GM04503 (cell line): ENCODE data around the gene KIF1A.

ENCODE experiments used
- DNase-seq: peaks from one replicate; pipeline ENCODE4 v3.0.0-alpha.2; 2012; ENCODE audit warnings: low read depth

Gene KIF1A

DNA sequence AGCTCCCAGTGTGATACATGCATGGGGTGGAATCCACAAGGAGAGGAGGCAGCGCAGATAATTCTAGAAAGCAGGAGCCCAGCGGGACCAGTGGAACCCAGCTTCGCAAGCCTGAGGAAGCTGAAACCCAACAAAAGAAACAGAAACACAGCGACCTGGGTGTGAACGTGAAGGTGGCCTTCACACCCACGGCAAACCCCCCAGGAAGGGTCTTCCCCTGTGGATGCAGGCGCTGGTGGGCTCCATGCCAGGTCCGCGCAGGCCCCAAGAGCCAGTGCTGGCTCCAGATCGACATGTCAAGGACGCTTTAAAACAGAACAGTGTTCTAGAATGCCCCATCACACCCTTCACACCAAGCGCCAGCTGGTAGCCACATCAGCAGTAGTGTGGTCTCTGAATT is 22.1 kb downstream of the KIF1A start:
- no peak for DNase-seq

DNA sequence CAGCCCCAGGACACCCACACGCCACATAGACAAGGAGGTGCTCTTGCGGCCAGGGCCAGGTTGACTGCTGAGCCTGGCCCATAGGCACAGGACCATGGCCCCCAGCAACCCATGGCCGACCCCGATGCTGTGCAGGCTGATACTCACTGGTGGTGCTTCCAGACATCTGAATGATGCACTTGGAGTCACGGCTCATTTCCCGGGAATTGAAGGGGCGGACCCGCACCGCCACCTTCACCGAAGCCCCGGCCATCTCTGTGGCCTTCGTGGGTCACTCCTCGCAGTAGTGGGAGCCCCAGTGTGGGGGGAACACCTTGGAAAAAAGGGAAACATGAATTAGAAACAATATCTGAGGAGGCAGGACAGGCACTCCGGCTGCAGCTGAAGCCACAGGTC is 22.5 kb downstream of the KIF1A start:
- DNase-seq = no peak

DNA sequence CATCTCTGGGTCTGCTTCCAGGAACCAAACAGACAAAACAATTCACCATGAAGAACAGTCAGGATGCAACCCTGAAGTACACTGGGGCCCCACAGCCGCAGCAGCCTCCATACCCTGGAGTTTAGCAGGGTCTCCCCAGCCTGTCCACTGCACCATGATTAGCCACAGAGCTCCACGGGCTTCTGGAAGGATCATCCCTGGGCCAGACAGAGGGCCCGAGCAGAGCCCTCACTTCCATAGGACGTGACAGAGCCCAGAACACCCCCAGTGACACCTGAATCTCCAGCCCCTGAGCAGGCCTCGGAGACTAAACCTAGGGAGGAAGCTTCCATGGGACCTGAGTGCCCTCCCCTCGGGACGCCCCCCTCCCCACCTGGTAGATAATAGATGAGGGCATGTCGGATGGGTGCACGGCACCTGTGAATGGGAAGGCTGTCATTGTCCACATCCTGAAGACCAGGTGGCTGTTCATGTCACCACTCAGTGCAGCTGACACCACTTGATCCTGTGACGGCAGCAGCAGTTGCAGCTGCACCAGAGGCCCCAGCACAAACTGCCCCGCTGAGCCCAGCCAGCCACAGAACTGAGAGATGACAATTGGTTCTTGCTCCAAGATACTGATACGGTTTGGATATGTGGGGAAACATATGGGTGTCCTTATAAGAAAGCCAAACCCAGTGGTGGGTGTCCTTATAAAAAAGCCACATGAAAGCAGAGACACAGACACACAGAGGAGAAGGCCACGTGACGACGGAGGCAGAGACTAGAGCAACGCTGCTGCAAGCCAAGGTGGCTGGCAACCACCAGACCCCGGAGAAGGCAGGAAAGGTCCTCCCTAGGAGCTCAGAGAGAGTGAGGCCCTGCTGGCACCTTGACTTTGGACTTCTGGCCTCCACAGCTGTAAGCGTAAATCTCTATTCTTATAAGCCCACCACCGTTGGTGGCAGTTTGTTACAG is 23.2 kb downstream of the KIF1A start:
- DNase-seq = no peak

DNA sequence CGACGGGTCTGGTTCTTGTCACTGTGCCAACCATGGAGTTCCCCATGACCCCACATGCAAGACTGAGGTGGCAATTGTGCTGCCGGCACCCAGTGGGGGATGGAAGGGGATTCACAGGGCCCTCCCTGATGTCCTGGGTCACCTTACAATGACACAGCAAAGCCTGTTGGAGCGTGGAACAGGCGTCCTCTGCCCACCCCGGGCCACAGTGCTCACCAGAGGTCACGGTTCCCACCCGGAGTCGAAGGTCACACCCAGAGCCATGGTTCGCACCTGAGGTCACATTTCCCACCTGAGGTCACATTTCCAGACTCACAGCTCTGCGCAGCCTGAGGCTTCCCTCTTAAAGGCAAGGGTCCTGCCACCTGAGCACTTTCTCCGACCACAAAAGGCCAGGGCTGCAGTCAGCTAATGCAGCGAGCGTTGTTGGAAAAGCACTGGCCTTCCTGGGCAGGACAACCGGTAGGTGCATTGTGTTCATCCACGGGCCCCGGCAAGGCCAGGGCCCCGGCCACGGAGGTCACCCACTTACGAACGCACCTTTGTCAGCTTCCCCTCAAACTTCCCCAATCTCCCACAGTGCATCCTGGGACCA is 24.0 kb downstream of the KIF1A start:
- no peak for DNase-seq

DNA sequence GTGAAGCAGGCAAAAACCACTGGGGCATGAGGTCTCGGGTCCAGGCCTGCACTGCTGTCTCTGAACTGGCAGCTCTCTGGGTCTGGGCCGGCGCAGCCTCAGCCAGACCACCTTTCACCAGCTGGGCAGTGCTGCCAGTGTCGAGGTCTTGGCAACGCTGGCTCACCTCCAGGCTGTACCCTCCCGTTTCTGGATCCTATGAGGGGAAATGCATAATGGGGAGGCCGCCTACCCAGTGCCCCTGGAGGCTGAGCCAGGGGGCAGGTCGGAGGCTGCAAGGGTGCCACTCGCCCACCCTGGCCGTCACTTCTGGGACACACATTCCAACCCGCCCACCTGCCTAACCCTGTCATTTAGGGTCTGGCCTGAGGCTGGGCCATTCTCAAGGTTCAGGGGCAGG is 24.6 kb downstream of the KIF1A start:
- no peak for DNase-seq

DNA sequence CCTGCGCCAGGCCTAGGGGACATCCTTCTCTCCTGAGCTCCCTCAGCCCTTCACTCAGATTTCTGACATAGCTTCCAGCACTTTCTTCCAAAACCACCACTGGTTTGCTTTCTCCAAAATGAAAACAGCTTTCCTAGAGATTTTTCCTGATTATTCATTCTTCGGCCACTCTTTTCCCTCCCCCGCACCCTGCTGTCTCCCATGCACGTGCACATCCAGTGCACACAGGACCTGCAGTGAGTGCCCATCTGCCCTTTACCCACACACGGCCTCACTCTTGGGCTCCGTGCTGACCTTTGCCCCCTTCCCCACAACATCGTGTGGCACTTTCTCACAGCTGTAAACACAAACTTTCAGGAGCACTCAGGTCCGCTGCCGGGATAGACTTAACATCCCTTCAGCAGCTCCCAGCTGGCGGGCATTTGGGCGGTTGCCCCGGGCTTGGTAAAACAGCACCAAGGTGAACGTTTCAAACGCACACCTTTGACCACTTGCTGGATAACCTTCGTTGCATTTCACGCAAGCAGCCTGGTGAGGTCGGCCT is 25.8 kb downstream of the KIF1A start:
- DNase-seq = no peak

DNA sequence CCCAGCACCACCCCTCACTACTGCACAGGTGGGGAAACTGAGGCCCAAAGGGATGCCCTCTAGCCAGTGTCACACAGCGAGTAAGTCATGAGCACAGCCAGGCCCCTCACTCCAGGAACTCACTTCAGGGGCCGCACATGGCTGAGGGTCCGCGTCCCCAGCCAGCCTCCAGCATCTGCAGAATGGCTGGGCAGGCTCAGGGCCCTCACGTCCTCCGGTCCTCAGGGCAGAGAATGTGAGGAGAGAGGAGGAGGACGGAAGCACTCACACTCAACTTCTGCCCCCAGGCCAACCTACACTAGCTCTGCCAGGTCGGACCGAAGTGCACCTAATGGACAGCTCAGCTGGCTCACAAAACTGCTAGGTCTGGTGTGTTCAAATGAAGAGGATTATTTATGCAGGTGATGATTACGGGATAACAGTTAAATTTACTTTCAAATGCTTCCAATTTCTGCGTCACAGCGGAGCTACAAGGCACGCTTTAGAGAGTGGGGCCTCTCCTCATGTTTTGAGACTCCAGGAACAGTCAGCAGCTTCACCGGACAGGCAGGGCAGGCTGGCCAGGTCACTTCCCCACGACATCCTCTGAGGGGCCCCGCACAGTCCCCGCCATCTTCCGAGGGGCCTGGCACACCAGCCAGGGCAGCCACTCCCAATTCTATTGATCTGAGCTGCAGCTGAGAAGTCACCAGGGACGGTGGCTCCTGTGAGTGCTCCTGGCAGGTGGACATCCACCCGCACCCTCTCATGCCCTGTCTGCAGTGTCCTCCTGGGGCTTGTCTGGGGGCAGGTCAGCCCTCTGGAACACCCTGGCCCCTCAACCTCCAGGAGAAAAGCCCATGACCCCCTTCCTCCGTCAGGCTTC is 26.5 kb downstream of the KIF1A start:
- no peak for DNase-seq

DNA sequence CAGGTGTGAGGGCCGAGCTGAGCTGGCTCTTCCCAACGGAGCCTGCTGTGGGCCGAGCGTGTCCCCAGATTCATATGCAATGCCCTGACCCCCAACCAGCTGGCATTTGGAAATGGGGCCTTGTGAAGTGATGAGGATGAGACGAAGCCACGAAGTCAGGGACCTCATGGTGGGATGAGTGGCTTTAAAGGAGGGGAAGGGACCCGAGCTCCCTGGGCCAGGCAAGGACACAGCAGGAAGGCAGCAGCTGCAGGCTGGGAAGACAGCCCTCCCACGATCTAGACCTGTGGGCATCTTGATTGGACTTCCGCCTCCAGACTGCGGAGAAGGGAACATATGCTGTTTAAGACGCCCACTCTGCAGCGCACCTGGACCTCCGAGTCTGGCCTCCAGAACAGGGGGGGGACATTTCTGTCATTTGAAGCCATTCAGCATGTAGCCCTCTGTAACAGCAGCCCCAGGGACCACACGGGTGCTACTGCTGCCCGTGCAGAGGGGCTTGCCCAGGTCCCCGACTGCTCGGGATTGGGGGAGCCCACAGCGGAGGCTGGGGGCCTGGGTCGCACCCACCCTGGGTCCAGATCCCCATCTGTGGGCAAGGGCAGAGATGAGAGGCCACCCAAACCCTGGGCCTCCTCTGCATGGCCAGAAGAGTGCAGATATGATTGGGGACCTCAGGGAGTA is 27.2 kb downstream of the KIF1A start:
- no peak for DNase-seq

DNA sequence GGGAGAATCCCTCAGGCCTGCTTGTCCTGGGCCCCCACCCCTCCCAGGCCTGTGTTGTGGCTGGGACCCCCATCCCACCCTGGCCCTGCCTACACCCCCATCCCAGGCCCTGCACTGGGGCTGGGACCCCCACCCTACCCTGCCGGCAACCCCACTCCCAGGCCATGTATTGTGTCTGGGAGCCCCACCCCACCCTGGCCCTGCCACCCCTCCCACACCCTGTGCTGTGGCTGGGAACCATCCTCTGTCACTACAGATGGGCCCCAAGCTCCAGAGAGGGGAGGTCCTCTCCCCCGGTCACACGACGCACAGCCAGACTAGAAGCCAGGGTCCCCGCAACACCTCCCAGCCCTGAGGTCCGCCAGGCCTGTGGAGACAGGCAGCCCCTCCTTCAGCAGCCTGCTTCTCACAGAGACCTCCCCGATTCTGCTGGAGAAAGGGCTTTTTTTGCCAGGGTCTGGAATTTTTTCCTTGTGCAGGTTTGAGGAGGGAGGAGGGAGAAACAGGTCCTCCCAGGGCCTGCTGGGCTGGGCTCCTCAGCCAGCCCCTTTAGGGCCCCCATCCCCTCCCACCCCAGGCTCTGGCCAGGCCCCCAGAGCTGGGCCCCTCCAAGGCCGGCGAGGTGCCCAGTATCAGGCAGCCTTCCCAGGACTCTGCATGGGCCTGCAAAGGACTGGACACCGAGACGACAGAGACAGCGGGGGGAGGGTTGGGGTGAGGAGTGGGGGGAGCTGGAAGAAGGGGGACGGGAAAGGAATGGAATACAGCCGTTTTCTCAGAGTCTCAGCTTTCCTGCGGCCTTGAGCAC is 28.0 kb downstream of the KIF1A start:
- no peak for DNase-seq

DNA sequence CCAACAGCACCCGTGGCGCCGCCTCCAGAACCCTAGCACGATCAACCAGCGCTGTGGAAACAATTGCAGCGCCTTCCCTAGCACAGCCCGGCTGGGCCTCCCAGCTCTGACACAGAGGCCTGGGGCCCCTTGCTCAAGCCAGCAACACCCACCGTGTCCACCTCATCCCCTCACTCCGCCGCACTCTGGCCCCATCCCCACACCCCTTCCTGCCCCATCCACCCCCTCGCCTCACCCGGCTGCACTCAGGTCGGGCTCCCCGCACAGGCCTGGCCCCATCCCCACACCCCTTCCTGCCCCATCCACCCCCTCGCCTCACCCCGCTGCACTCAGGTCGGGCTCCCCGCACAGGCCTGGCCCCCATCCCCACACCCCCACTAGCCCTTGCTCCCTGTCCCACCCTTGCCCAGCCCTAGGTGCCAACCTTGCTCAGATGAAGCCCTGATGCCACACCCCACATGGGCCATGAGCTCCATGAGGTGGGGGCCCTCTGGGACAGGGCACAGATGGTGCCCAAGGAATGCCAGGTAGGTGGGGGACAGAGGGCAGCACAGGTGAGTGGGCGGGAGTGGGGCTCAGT is 28.7 kb downstream of the KIF1A start:
- DNase-seq = no peak

DNA sequence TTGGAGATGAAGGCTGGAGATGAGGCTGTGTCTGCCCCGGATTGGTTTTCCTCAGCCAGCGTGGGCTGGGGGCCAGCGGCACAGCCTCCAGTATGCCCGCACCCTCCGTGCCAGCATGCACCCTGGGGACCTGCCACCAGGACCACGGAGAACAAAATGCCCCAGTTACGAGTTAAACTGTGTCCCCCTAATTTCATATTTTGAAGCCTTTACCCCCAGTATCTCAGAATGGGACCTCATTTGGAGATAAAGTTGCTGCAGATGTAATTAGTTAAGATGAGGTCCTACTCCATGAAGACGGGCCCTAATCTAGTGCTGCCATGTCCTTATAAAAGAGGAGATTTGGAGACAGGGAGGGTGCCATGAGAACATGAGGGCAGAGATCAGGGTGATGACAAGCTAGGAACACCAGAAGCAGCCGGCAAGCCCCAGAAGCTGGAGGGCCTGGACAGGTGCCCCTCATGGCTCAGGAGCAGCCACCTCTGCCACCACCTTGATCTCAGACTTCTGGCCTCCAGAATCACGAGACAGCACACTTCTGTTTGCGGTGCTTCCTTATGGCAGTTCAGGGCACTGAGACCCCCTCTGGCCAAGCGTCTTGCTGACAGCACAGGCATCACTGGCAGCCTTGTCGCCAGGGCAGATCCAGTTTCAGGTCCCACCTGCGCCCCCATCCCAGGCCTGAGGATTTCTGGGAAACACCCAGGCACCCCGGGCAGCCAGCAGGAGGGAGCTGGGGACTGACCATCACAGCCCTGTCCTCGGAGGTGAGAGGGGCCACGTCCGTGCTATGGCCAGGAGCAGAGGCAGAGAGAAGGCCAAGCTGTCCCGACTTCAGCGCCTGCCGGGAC is 29.4 kb downstream of the KIF1A start:
- DNase-seq = no peak

DNA sequence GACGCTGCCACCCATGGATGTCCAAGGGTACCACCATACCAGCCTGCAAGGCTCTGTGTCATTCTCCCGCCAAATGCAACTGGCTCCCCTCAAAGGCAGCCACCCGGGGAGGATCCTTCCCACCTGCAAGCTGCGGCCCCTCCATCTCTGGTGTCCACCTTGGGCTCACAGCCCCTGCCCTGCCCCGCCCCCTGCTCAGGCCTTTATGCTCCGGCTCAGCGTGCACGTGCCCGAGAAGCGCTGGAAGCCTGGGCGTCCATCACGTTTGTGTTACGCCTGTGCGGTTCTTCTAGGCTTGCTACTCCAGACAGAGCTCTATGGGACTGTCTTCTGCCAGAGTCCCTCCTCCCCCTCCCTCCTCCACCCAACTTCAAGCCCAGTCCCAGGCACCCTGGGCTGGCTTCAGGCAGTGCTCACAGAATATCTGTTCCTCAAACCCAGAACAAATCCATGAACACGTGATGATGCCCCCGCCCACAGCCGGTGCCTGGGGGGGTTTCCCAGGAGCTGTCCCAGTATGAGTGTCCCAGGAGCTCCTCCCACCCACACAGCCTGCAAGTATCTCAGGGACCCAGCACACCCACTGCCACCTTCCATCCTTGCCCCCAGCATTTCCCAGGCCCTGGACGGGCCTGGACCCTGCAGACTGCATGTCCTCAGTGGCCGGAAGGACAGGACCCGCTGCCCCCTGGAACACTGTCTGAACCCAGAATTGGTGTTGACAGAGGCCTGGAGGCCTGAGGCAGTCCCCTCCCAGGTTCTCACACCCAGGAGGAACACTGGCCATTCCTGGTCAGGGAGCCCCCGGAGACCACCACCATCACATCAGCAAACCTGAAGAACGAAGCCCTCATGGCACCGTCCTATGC is 30.3 kb downstream of the KIF1A start:
- DNase-seq = no peak

DNA sequence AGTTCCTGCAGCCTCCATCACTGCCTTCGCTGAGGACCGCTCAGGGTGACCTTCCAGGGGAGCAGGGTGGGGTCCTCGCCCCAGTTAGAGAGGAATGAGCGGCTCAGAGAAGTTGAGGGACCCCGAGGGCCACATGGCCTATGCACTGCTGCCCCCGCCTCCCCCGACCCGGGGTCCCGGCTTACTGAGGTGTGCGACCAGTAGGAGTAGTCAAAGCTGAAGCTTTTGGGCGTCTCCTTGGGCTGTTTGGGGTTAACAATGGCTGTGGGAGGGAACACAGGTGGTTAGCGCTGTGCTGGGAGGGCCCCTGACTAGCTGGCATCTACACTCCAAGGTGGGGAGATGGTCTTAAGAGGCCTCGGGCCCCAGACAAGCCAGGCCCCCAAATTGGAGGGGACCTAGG is 31.0 kb downstream of the KIF1A start:
- DNase-seq = no peak

DNA sequence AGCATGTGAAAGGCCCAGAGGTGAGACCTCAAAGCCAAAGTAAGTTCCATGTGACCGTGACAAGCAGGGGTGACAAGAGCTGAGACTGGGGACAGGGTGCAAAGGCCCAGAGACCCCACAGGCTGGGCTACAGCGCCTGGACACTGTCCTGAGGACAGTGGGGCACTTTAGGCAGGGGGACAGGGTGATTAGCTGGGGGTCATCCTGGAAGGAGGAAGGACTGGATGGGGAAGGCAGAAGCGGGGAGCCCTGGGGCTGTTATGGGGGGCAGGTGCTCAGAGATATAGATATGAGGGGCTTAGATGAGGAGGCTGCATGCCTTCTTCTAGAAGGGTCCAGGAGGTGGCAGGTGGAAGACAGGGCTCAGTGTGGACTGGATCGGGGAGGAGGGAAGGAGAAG is 31.5 kb downstream of the KIF1A start:
- no peak for DNase-seq

DNA sequence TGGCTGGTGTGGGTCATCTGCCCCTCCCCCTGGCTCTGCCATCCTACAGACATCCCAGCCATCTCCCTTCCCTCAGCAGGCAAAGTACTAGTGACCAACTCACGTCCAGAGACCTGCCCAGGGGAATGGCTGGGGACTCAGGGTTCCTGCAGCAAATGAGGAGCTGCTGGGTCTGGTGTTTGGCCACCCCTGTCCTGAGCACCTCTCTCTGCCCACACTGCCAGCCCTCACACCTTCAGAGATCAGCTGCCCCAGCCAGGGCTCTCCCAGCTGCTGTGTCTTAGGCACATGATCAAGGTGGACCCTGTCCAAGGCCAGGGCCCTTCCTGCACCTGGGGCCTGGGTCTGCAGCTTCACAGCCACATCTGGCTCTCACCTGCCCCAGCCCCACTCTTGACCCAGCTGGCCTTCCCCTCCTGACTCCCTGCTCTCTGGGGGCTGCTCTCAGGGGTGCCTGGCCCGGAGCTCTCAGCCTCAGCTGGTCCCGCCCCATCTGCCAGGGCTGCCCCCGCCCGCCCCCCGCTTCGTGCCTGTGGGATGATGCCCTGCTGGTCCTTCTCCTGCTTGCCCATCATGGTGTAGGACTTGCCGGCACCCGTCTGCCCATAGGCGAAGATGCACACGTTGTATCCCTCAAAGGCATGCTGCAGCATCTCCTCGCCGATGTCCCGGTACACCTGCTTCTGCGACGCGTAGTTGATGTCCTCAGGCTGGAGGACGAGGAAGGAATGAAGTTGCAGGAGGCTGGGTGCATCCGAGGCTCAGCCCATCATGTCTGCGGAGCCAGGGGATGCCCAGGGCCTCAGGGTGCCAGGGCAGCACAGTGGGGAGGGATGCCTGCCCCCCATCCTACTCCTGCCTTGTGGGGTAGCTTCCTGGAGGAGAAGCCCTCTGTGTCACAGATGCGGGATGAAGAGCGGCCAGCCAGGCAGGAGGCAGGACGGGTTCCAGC is 32.2 kb downstream of the KIF1A start:
- DNase-seq = no peak

DNA sequence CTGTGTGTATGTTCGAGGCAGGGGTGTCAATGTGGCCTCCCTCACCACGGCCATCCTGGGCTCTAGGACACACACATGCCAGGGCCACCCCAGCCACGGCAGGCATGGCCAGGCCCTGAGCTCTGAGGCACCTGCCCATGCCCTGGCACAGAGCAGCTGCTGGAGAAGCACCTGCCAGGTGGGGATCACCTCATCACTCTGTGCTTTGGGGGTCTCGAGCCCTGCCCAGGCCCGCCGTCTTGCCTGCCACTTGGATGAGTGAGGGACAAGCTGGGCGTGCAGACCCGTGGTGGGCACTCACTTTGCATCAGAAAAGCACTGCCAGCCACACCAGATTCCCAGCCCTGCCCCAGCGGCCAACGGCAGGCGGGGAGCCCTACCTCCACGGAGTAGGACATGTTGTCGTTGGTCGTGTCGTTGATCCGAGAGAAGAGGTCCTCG is 33.1 kb downstream of the KIF1A start:
- DNase-seq = no peak

DNA sequence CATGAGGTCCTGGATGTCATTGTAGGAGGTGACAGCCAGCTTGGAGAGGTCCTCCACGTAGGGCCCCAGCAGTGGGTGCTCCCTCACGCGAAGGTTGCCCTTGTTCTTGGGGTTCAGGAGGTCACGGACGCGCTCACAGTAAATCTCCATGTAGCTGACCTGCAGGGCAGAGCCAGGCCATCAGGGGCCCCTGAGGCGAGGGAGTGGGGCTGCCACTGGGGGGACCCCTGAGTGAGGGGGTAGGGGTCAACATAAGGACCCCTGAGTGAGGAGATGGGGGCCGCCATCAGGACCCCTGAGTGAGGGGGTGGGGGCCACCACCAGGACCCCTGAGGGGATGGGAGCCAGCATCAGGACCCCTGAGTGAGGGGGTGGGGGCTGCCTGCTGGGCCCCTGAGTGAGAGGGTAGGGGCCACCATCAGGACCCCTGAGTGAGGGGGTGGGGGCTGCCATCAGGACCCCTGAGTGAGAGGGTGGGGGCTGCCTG is 33.6 kb downstream of the KIF1A start:
- no peak for DNase-seq
